GM18517 (cell line): ENCODE measurements around the gene METTL26.
A peak's percentile ranks its signal among the peaks of the same experiment; 100 is the strongest.

Experiments used
- ATAC-seq: cut with Tn5 transposase; IDR thresholded peaks from one replicate; pipeline ENCODE4 v1.9.1; 2021; ENCODE audit warnings: mild to moderate bottlenecking, moderate library complexity; ENCODE audit not compliant: unreplicated experiment

Gene METTL26

DNA sequence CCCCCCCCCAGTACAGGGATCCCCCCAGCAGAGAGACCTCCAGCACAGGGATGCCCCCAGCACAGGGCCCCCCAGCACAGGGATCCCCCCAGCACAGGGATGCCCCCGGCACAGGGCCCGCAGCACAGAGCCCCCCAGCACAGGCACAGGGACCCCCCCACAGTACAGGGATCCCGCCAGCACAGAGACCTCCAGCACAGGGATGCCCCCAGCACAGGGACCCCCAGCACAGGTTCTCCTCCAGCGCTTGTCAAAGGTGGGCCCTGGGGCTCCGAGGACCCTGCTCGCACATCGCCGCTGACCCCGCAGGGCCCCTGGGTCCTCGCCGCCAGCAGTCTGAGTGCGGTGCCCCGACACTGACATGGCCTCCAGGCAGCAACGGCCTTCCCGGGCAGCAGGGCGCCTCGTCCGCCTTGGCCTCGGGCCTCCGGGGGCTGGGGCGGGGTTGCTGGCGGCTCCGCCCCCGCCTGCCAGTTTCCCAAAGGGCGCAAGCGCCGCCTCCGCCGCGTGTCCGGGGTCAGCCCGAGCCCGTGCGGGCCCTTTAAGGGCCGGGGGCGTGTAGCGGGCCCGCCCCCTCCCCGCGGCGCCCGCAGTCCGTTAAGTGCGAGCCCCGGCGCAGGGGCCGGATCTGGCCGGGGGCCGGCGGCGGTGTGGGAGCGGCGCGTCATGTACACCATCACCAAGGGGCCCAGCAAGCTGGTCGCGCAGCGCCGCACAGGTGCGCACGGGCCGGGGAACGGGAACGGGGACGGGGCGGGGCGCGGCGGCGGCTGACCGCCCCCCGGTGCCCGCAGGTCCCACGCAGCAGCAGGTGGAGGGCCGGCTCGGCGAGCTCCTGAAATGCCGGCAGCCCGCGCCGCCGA lies 5.5 kb upstream of the METTL26 start, which contains the start of gene MCRIP2:
Gene MCRIP2 (plus strand): TSS at position 503 of the 863 bp plus-strand sequence. CDS start 164 bp downstream, at position 667.
- peak; percentile 43 for ATAC-seq

DNA sequence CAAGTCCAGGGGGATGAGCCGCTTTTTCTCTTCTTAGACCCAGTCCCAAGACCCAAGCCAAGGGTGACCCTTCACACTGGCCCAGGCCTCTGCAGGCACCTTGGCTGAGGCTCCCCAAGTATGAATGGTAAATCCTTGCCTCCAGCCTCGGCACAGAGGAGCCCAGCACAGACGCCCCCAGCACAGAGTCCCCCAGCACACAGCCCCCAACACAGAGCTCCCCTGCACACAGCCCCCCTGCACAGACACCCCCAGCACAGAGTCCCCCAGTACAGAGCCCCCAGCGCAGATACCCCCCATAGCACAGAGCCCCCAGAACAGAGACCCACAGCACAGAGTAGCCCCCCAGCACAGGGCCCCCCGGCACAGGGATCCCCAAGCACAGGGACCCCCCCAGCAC lies 4.5 kb upstream of the METTL26 start:
- ATAC-seq = no peak

DNA sequence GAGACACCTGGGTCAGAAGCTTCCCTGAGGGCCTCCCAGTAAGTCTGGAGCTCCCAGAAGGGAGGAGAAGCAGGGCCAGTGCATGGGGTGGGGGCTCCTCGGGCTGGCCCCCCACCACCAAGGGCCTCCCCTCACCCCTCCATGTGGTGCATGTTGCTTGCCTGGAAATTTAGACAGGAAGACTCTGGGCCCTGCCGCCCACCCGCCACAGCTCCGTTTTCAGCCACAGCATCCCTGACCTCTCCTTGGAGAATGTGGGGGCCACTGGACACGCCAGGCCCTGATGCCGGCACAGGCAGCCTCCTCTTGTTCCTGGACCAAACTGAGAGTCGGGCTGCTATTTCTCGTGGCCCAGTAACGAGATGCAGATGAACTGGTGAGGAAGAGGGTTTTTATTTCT lies 2.7 kb upstream of the METTL26 start:
- no peak for ATAC-seq

DNA sequence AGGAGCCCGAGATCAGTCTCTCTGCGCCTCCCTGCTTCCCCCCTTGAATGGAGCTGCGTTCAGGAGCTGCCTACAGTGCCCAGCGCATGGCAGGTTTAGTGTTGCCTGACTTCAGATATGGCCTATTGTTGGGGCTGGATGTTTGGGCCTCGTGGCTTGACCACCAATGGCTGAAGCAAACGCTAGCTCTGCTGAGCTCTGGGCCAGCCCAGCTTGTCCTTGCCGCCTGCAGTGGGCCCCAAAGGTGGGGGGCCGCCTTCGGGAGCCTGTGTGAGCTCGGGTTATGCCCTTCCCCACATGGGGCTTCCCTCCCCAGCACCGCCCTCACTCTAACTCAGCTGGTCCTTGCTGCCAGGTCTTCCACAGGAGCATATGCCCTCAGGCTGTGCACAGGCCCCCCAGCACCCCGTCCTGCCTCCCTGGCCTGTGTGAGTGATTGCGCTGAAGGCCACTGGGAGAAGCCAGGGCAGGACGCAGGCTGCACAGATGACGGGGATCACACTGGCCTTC lies 2.0 kb upstream of the METTL26 start:
- no peak for ATAC-seq

DNA sequence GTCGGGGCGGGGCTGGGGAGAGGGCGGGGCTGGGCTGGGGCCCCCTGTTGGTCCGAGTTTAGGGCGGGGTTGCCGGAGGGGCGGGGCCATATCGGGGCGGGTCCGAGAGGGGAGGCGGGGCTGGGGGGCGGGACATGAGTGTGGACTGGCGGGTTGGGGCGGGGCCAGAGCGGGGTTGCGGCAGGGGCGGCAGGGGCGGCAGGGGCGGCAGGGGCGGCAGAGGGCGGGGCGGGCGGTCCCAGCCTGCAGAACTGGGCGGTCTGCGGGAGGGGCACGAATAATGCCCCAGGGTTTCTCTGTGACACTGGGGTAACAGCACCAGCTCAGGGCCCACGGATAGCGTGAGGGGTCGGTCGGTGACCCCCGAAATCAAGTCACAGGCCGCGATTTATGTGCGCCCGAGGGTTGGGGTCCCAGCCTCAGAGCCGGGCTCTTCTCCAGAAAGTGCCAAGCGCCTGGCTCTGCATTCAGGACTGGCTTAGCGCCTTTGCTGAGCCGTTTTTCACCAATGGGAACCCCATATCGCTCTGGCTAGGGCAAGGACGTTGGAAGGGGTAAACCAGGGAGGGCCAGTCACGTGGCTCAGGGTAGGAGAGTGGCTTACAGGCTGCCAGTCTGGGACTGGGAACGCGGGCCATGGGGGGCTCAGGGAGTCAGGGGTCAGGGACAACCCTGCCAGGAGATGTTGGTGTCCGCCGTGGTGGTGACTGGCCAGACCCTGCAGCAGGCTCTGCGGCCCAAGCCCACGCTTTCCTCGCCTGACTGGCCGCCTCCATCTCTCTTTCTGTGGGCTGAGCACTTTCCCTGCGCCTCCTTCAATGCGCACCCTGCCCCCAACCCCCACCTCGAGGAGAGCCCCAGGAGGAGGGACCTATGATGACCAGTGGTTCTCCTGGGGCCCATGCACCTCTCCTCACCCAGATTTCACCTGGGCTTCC lies 1.2 kb upstream of the METTL26 start:
- ATAC-seq = no peak

DNA sequence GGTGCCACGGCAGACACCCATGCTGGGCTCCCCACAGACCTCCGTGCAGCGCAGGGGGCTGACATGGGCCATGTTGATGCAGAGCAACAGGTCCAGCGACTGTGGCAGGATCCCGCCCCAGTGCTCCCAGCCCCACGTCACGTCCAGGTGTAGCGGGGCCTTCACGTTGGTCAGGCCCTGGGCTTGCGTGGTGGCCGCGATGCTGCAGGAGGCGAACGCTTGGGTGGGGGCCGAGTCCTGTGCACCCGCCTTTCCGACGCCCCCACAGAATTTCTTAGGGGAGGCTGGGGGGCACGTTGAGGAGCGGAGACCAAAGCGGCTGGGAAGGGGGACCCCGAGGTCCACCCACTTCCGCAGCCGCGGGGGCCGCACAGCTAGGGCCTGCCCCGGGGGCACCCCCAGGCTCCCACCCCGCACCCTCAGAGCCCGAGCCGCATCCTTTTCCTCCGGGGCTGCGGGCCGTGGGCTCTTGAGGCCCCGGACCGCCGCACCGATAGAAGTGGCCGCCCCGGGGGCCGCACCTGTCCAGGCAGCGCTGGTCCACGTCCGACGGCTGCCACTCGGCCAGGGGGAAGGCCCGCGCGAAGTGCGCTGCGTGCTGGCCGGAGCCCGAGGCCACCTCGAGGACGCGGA lies 416 bp downstream of the METTL26 start:
- ATAC-seq = peak; percentile 1

DNA sequence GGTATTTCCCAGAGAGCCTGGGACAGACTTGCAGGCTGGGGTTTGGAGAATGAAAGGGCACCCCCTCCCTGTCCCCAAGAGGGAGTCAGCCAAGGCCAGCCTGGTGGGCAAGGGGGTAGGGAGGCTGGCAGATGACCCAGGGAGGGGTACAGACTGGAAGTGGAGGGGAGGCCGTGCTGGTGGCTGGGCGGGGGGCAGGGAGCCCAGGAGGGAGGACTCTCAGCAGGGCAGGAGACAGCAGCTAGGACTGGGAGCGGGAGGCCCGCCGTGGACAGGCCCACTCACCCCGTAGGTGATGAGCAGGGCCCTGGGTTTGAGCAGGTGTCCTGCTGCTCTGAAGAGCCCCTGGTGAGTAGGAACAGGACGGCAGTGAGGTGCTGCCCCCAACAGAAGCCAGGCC lies 1.1 kb downstream of the METTL26 start:
- no peak for ATAC-seq

DNA sequence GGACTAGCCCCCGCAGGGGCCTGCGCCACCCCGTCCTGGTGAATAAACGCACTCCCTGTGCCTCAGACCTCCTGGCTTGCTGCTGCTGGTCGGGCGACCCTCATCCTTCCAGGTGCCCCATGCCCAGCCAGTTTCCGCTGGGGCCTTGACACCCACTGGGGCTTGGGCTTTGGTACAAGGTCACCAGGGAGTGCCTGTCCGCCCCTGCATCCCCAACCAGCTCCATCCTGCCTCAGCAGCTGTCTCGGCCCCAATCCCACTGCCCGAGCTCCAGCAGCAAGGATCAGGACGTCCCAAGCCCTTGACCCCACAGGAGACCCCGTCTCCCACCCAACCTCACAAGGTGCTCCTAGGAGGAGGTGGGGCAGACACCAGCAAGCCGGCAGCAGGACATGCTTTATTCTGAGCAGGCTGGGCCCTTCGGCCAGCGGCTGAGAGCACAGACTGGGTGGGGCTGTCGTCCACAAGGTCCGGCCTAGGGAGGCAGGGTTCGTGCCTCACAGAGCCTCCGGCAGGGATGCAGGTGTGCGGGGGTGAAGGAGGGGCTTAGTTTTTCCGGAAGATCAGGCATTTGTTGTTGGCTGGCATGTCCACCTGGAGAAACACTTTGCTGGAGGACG lies 1.9 kb downstream of the METTL26 start:
- no peak for ATAC-seq

DNA sequence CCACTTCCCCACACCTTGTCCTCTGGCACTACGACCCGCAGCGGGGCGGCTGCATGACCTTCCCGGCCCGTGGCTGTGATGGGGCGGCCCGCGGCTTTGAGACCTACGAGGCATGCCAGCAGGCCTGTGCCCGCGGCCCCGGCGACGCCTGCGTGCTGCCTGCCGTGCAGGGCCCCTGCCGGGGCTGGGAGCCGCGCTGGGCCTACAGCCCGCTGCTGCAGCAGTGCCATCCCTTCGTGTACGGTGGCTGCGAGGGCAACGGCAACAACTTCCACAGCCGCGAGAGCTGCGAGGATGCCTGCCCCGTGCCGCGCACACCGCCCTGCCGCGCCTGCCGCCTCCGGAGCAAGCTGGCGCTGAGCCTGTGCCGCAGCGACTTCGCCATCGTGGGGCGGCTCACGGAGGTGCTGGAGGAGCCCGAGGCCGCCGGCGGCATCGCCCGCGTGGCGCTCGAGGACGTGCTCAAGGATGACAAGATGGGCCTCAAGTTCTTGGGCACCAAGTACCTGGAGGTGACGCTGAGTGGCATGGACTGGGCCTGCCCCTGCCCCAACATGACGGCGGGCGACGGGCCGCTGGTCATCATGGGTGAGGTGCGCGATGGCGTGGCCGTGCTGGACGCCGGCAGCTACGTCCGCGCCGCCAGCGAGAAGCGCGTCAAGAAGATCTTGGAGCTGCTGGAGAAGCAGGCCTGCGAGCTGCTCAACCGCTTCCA lies 2.6 kb downstream of the METTL26 start:
- no peak for ATAC-seq

DNA sequence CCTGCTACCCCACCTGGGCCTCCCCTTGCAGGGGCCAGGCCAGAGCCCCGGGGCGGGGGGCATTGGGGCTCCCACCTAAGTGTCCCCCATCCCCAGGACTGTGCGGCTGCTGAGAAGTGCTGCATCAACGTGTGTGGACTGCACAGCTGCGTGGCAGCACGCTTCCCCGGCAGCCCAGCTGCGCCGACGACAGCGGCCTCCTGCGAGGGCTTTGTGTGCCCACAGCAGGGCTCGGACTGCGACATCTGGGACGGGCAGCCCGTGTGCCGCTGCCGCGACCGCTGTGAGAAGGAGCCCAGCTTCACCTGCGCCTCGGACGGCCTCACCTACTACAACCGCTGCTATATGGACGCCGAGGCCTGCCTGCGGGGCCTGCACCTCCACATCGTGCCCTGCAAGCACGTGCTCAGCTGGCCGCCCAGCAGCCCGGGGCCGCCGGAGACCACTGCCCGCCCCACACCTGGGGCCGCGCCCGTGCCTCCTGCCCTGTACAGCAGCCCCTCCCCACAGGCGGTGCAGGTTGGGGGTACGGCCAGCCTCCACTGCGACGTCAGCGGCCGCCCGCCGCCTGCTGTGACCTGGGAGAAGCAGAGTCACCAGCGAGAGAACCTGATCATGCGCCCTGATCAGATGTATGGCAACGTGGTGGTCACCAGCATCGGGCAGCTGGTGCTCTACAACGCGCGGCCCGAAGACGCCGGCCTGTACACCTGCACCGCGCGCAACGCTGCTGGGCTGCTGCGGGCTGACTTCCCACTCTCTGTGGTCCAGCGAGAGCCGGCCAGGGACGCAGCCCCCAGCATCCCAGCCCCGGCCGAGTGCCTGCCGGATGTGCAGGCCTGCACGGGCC lies 3.4 kb downstream of the METTL26 start:
- no peak for ATAC-seq

DNA sequence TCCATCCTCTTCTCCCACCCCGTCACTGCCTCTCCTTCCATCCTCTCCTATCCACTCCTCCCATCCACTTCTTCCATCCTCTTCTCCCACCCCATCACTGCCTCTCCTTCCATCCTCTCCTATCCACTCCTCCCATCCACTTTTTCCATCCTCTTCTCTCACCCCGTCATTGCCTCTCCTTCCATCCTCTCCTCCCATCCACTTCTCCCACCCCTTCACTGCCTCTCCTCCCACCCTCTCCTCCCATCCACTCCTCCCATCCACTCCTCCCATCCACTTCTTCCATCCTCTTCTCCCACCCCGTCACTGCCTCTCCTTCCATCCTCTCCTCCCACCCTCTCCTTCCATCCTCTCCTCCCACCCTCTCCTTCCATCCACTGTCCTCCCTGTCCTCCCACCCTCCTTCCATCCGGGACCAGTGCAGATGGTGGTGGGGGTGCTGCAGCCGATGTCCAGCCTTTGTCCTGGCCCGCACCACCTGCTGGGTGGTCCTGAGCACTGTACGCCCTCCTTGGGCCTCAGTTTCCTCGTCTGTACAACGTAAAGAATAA lies 4.2 kb downstream of the METTL26 start:
- ATAC-seq = no peak

DNA sequence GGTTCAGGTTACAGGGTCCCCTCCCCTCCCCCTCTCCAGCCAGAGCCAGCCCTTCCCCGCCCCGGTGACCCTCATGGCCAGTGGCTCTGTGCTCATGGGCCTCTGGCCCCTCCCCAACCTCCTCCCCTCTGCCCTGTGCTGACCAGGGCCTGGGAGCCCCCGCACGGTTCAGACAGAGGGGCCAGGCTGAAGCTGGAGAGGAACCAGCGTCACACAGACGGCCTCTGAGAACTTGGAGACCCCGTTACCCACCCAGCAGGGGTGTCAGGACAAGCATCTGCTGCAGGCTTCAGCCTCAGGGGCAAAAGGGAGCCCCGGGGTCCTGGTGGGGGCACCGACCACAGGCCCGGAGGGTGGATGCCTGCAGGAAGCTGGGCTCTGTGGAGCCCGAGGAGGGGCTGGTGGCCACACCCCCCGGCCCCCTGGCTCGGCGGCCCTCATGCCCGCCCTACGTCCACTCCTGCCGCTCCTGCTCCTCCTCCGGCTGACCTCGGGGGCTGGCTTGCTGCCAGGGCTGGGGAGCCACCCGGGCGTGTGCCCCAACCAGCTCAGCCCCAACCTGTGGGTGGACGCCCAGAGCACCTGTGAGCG lies 5.2 kb downstream of the METTL26 start, which contains the start of gene WFIKKN1:
Gene WFIKKN1 (plus strand): TSS at position 171 of the 591 bp plus-strand sequence. CDS start 269 bp downstream, at position 440.
- ATAC-seq = no peak

DNA sequence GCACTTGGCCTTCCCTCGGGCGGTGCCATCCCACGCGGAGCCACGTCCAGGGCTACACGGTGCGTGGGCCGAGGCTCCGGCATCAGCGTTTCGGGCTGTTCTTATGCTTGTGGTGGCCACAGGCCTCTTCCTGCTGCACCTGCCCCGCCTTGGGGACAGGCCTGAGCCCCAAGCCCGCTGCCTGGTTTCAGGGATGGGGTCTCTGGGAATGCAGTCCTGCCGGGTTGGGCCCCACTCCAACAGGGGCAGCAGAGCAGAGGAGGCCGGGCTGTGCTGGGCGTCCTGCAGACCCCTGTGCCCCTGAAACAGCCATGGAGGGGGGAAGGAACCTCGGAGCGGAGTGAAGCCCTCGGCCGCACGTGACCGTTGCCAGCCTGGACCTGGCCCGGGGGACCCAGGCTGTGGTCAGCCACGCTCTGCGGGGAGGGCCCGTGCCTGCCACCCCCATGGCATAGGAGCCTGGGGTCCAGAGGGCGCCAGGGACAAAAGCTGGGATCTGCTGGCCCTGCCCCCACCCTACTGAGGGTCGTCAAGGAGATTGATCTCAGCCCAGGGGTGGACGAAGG lies 5.8 kb downstream of the METTL26 start:
- ATAC-seq = no peak

DNA sequence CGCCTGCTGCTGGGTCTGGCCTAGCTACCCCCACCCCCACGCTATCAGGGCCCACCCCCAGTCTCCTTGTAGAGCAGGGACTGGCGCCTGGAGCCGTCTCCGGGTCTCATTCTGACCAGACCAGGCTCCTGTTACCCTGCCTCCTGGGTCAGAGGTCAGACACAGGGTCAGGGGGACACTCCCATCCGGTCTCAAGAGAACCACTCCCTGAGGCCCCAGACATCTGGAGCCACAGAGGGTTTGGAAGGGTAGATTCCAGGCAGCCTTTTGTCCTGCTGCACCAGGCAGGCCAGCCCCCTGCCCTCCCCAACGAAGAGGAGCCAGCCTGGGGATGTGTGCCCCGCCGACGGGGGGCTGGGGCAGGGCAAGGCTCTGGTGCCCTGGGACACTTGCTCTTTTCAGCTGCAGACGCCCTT lies 6.3 kb downstream of the METTL26 start:
- no peak for ATAC-seq

DNA sequence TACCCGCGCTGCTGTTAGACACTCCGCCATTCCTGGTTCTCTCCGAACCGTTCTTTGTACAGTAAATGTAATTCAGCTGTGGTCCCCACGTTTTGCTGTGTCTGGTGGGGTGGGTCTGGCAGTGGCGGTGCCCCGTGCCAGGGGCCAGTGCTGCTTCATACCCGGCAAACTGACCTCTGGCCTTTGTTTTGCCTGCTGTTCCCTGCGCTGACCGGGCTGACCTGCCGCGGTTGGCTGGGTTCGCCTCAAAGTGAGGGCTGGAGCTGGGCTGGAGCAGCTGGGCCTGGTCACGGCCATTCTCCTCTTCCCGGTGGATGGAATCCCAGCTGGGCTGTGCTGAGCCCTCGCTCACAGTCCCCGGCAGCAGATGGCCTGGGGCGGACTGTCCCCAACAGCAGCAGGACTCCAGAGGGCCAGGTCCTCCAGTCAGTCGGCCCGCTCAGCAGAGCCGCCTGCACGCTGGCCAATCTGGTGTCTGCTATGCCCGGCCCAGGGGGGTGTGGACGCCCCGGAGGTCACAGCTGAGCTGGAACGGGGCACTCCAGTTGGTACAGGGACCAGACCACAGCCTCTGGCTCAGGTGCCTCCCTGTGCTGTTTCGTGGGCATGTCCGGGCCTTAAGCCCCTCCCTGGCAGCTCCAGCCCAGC lies 6.8 kb downstream of the METTL26 start:
- ATAC-seq = no peak

DNA sequence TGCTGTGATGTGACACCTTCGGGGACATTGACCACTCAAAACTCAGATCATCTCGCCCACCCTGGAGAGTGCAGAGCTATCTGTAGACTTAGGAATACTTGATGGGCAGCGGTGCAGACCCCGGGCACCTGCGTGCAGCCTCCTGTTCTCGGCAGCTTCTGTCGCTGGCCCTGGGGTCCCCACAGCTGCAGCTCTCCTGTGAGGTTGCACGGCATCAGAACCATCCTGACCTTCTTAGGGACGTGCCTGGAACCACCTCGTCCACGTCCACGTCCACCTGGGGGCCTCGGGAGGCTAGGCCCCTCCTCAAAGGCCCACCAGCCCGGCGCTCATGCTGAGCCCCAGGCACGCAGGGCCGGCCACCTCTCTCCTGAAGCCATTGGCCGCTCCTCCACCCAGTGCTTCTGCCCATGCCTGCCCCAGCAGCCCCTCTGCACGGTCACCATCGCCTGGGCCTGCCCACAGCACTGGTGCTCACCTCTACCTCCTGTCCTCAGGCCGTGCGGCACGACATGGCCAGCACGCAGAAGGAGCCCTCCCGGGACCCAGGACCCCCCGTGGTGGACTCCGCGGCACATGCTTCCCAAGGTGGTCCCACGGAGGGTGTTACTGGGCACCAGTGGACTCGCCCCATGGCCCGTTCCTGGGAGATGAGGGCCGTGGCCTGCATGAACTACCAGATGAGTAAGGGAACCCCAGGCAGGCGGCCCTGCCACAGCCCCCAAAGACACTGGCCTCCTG lies 7.6 kb downstream of the METTL26 start:
- ATAC-seq = no peak
